GM19372 (cell line): ENCODE results near the gene ABCG2.

Experiments used
- ATAC-seq: cut with Tn5 transposase; IDR thresholded peaks from one replicate; pipeline ENCODE4 v1.9.1; 2021; ENCODE audit warnings: mild to moderate bottlenecking, low read depth, moderate library complexity; ENCODE audit not compliant: unreplicated experiment

ABCG2 gene

DNA sequence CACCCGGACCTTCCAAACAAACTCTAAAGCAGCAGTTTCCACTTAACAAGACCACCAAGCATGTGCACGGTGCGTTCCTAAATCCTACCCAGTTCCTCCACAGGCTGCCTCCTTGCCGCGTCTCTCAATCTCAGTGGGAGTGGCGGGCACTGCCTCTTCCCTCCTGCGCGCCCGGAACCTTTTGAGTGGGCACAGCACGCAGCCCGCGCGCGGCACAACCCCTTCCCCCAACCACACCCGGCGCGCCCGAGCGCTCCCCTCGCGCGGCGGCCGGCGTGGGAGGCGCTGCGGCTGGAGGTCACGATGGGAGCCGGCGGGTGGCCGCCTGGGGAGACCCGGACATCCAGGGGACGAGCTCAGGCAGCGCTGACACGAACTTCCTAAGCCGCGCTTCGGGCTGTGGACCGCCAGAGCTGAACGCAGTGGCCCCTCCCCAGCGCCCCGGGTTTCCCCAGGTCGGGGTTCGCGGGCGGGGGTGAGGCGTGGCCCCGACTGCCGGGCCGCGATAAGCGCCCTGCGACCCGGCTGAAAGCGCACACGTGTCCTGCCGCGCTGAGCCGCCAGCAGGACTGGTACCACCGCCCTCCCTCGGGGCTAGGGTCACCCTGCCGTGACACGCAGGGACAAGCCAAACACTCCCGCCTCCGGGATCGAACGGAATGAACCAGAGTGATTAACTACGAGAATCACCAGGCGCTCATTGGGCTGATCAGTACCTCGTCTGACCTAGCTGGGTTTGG, at the start of gene ABCG2:
Gene ABCG2, minus strand, starts transcription at position 151 of the 740 bp plus-strand sequence. CDS start 18,644 bp downstream, outside the sequence.
- peak; percentile 54 for ATAC-seq

DNA sequence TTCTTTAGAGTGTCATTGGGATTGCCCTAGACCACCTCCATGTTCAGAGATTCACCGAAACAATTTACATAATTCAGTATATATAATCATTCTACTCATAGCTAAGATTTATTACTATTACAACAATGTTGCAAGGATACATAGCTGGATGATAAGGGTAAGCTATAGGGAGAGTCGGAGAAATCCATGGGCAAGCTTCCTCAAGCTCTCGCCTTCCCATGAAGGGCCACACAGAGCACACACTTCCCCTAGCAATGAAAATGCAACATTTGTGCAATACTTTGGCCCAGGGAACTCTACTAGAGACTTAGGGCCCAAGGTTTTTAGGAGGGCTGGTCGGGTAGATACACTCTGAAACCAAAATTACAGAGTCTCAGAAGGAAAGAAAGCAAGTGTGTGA, 49.7 kb upstream of the ABCG2 start:
- ATAC-seq: no peak

DNA sequence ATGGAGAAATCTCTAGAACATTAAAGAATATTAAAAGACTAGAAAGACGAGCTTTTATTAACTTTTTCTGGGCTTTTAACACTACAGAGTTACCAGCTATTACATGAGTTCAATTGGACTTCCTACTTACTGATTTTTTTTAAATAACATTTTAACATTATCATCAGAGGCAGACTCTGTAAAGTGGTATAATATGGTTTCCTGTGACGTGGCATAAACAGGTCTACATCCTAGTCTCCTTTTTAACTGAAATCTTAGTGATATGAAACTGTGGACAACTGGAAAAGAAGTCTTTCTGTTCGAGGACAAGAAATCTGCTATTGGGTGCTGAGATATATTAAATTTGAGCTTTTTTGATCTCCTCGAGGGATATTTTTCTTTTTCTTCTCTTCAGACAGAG, 48.7 kb upstream of the ABCG2 start:
- no peak for ATAC-seq

DNA sequence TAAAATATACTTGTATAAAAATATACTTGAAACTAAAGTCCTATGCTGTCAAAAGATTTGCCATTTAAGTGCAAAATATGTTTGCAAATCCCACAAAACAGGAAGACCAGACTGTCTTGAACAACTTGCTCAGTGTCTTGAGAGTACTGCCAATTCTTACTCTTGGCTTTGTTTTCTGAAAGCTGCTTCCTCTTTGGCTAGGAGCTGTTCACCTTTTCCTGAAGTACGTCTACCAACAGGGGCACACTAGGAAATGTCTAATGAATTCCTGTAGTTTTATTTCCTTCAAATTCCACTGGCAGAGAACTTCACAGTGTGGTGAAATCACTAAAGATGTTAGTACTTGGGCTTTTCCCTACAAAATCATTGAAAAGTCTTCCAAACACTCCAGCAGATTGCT, 46.4 kb upstream of the ABCG2 start:
- no peak for ATAC-seq

DNA sequence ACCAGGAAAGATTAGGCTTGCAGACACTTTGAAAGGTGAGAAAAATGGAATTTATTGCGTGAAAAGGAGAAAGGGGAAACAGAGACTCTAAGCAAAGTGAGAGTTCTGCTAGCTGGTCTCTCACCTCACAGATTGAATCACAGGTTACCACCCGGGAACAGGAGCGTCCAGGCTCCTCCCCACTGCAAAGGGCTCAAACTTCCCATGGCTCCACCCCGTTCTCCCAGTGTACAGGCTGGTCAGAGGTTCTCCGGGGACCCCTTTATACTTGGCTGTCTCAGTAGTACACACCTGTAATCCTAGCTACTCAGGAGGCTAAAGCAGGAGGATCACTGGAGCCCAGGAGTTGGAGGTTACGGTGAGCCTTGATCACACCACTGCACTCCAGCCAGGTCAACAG, 44.0 kb upstream of the ABCG2 start:
- ATAC-seq: no peak

DNA sequence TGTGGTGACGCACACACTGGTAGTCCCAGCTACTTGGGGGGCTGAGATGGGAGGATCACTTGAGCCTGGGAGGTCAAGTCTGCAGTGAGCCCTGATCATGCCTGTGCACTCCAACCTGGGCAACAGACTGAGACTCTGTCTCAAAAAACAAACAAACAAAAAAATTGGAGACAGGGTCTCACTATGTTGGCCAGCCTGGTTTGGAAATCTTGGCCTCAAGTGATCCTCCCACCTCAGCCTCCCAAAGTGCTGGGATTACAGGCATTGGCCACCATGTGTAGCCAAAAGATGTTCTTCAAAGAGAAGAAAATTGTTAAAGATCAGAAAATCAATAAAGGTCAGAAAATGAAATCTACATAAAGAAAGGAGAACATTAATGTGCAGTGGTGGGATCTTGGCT, 41.7 kb upstream of the ABCG2 start:
- no peak for ATAC-seq

DNA sequence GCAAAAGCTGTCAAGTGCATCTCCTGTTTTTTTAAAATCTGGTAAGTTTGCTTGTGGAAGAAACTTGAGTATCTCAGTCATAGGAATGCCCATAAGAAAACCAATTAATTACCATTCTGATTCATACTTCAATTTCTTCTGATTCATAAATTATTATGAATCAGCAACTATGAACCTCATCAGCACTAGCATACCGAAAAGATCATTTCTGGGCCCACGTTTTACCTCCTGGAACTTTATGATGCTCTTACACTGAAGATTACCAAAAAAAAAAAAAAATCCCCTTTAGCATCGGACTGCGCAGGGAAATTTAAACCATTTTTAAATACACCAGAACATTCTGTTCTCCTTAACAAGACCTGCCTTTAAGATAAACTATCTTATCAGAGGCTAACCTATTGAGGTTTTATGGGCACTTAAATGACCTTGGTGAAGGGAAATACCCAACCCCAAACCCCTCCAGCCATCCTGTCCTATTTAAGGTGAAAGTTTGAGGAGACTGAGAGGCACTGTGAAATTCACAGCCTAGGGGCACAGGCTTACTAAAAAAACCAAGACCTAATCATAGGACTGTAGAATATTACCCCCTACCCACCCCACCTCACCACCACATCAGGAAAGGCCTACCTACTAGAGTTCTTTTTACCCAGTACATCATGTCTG, 38.2 kb upstream of the ABCG2 start:
- no peak for ATAC-seq

DNA sequence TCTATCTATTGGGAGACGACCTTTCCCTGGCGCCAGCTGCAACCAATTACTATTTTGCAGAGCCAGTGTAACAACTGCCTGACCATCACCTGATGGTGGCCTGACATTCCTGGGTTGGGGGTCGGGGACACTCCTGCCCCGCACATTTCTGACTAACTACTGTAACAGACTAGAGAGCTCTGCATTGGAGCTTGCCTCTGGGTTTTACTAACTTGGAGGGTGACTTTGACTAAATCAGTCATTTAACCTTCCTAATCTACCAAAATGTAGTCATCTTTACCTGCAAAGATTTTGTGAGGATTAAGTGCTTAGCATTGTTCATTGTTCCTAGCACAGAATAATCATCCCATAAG, 37.5 kb upstream of the ABCG2 start:
- no peak for ATAC-seq

DNA sequence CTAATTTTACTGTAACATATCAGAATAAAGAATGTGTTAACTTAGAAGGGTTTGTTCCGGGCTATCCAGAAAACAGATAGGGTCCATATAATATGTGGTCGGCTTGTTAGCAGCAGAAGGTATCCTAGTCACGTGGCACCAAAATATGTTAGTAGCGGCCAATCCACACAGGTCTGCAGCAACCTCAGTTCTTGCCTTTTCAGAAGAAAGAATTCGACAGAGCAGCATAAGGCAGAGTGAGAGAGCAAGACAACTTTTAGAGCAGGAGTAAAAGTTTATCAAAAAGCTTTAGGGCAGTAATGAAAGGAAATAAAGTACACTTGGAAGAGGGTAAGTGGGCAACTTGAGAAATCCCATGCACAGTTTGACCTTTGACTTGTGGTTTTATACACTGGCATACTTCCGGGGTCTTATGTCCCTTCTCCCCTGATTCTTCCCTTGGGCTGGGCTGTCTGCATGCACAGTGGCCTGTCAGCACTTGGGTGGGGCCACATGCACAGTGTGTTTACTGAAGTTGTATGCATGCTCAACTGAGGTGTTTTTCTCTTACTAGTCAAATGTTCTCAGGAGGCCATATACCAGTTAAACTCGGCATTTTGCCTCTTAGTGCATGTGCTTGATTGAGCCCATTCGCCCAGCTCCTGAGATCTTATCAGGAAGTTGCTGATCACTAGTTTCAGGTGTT, 37.0 kb upstream of the ABCG2 start:
- ATAC-seq: no peak

DNA sequence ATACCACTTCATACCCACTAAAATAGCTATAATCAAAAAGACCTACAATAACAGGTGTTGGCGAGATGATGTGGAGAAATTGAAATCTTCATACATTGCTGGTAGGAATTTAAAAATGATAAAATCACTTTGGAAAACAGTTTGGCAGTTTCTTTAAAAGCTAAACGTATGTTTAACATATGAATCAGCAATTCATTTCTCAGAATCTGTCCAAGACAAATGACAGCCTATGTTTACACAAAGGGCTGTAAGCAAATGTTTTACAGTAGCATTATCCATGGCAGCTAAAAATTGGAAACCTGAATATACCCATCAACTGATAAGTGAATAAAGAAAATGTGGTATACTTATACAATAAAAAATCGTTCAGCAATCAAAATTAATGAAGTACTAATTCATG, 33.0 kb upstream of the ABCG2 start:
- ATAC-seq: no peak

DNA sequence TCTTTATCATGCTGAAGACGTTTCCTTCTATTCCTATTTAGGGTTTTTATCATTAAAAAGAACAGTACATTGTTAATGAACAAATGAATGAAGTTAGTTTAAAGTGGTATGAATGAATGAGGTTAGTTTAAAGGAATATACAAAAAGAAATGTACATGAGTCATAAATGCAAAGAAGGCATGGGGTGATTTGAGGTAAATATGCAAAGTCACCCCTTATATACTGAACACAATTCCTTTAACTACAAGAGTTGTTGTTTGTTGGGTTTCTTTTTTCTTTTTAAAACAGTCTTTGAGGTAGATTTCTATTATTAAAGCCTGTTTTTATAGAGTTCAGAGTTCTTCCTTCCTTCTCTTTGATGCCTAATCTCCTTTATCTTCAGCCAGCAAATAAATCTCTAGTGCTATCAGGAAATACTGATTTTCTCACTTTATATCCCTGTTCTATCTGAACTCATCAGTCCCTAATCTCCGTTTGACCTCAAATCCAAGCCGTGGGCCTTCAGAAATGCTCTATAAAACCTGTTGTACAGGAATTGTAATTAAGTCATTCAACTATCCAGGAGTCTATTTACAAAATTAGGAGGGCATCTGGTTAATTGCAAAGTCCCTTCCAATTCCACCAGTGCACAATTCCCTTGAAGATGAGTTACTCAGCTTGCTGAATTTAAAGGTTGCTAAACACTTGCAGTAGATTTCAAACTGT, 31.6 kb upstream of the ABCG2 start:
- ATAC-seq: no peak

DNA sequence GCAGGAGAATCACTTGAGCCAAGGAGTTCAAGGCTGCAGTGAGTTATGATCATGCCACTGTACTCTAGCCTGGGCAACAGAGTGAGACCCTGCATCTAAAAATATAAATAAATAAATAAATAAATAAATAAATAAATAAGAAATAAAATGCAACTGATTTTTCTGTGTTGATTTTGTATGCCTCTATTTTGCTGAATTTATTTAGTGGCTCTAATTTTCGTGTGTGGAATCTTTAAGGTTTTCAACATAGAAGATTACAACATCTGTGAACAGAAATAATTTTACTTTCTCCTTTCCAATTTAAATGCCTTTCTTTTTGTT, 30.9 kb upstream of the ABCG2 start:
- ATAC-seq: no peak

DNA sequence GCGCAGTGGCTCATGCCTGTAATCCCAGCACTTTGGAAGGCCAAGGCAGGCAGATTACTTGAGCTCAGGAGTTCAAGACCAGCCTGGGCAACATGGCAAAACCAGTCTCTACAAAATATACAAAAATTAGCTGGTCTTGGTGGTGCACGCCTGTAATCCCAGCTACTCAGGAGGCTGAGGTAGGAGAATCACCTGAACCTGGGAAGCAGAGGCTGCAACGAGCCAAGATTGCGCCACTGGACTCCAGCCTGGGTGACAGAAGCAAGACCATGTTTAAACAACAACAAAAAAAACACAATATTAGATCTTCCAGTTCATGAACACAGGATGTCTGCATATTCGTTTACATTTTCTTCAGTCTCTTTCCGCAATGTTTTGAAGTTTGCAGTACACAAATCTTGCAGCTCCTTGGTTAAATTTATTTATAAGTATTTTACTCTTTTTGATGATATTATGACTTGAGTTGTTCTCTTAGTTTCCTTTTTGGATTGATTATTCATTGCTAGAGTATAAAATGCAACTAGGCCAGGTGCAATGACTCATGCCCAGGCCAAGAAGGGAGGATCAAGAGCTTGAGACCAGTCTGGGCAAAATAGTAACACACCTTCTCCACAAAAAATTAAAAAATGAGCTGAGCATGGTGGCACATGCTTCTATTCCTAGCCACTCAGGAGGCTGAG, 30.4 kb upstream of the ABCG2 start:
- no peak for ATAC-seq

DNA sequence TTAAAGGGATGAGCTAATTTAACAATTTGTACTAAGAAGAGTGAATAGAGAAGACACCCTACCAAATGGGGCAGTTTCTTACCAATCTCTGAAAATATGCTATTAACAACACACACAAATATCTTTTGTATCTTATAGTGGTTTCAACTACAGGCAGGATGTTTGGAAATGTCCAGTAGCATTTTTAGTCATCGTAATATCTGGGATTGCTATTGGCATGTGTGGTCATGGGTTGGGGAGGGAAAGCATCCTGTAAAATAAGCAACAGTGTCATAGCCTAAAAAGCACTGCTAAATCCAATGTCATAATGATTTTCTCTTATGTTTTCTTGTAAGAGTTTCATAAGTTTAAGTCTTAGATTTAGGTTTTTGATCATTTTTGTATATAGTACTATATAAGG, 29.3 kb upstream of the ABCG2 start:
- no peak for ATAC-seq

DNA sequence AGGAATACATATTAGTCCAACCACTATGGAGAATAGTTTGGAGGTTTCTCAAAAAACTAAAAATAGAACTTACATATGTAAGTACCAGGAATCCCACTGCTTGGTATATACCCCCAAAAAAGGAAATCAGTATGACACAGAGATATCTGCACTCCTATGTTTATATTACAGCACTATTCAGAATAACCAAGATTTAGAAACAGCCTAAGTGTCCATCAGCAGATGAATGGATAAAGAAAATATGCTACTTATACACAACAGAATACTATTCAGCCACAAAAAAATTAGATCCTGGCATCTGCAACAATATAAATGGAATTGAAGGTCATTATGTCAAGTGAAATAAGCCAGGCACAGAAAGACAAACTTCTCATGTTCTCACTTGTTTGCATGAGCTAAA, 27.5 kb upstream of the ABCG2 start:
- ATAC-seq: no peak

DNA sequence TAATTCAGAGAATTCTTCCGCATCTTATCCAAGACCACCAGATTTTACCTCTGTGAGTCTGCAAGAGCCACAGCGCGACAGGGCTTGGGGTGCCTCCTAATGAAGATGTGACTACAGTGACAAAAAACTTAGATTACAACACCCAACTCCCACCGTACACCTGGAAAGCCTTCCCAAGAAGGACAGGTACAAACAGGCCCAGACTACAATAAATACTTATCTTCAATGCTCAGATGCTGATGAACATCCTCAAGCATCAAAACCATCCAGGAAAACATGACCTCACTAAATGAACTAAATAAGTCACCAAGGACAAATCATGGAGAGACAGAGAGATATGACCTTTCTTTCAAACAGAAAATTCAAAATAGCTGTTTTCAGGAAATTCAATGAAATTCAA, 20.8 kb upstream of the ABCG2 start:
- ATAC-seq: no peak

DNA sequence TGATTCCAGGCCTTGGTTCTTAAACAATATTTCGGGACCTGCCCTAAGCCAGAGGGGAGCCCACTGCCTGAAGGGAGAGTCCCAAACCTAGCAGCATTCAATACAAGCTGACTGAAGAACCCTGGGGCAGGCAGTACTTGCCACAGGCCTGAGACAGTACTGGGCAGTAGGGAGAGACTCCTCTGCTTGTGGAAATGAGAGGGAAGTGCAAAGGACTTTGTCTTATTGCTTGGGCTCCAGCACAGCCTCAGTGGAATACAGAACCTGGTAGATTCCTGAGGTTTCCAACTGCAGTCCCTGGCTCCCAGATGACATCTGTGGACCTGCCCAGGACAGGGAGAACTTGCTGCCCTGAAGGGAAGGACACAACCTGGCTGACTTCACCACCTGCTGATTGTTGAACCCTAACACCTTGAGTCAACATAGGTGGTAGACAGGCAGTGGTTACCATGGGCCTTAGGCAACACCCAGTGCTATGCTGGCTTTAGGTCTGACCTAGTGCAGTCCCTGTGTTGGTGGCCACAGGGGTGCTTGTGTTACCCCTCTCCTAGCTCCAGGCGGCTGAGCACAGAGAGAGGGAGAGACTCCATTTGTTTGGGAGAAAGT, 20.3 kb upstream of the ABCG2 start:
- ATAC-seq: no peak

DNA sequence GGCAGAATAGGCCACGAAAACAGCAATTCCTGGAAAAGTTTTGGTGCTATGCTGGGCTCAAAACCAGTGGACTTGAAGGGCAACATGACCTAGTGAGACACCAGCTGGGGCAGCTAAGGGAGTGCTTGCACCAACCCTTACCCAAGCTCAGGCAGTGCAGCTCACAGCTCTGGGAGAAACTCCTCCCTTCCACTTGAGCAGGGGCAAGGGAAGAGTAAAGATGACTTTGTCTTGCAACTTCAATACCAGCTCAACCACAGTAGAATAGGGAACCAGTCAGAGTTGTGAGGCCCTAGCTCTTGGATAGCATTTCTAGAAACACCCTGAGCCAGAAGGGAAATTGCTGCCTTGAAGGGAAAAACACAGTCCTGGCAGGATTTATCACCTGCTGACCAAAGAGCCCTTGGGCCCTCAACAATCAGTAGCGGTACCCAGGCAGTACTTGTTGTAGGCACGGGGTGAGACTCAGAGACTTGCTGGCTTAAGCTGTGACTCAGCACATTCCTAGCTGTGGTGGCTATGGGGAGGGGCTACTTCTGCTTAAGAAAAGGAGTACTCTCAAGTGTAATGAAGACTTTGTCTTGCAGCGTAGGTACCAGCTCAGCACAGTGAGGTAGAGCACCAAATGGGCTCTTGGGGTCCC, 19.7 kb upstream of the ABCG2 start:
- no peak for ATAC-seq

DNA sequence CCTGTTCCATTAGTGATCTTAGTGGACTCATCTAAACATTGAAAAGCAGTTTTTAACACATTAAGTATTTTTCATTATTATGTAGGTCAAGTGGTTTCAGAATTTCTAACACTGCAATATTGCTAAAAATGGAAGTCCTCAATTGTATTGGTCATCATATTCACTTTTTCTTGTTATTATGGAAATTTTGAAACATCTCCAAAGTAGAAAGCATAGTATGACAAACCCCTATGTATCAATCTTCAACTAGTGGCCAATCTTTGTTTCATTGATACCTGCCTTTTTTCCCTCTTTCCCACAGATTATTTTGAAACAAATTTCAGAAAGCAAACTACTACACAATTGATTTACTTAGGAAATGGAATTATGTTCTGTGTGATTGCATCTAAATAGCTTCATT, 14.5 kb upstream of the ABCG2 start:
- no peak for ATAC-seq

DNA sequence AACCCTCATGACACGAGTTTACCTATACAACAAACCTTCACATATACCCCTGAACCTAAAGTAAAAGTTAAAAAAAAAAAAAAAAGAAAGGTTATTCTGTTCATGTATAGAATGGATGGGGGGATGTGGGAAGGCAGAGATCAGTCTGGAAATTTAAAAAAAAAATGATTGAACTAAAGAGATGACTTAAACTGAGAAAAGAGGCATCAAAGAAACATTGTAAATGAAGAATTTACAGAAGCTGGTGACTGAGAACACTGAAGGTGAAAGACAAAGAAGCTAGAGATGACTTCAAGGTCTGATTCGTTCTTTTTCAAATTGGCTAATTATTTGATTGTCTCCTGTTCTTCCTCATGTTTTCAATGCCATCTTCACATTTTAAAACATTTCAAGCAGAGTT, 12.8 kb upstream of the ABCG2 start:
- no peak for ATAC-seq
